GM23248 (cell line): ENCODE data around the gene CBFA2T2.

Experiments used
- EZH2 ChIP-seq: fragments of 200-600 bp; sonication (generic); IDR thresholded peaks from 2 replicates; pipeline ENCODE4 v1.6.1; 2018; ENCODE audit warnings: antibody characterized with exemption, mild to moderate bottlenecking; ENCODE audit not compliant: insufficient read depth, poor library complexity, severe bottlenecking
- EZH2phosphoT487 ChIP-seq: fragments of 200-600 bp; sonication (generic); IDR thresholded peaks from 2 replicates; pipeline ENCODE4 v1.6.1; 2018; ENCODE audit warnings: antibody characterized with exemption, moderate library complexity, mild to moderate bottlenecking, low read depth; ENCODE audit not compliant: insufficient read depth

GRCh38 chr20:33515569-33516216 is 25.8 kb downstream of the CBFA2T2 start:
- TF ChIP-seq EZH2: no peak
- no peak for TF ChIP-seq EZH2phosphoT487
